ENCODE measurements around the gene ADAMTSL3.

Gene ADAMTSL3

DNA sequence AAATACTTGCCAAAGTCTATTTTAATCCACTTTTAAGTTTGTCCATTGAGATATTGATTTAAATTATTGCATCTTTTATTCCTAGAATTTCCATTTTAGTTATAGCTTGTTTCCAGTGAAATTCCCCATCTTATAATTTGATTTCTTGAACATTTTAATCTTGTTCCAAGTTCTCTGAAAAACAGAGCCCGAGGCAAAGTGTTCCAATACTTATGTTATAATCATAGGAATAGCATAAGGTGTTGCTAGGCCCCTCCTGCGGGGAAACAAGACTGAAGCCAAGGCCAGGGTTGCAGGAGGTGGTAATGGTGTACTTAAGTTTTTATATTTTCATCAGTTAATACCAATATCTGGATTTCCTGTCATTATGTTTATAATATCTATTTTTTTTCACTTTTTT lies 226.6 kb downstream of the ADAMTSL3 start:
- no peak for DNase-seq (ENCODE audit: low read depth)

DNA sequence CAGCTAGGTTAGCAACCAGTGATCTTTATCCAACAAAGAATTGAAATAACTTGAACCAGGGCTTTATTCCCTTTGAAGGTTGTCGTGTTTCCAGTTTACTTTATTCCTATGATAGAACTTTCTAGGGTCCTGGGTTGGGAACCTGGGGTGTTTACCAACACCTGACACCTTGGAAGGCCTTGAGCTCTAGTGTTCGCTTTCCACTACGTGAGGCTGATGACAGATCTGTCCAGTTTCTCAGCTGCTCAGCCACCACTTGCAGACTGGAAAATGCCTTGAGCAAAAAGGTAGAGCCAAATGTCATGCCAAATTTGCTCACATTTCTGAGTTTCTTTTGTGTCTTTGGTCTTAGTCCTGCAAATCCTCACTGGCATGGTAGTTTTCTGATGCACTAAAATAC lies 227.2 kb downstream of the ADAMTSL3 start:
- no peak for DNase-seq (ENCODE audit: low read depth)

DNA sequence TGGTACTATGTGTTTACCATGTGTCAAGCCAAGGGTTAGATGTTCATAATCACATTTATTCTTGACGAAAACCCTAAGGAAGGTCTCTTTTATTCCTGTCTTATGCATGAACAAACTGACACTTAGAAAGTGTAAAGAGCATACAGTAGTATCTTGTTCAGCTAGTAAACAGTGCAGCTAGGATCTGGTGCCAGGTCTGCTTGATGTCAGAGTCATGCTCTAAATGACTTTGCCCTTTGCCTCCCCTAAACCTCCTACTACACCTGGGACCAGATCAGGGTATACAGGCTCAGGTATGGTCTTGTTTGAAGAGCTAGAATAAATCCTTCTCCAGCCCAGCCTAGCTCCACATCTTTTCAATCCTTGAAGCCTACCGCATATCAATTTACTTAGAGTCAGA lies 232.4 kb downstream of the ADAMTSL3 start:
- DNase-seq (ENCODE audit: low read depth): no peak

DNA sequence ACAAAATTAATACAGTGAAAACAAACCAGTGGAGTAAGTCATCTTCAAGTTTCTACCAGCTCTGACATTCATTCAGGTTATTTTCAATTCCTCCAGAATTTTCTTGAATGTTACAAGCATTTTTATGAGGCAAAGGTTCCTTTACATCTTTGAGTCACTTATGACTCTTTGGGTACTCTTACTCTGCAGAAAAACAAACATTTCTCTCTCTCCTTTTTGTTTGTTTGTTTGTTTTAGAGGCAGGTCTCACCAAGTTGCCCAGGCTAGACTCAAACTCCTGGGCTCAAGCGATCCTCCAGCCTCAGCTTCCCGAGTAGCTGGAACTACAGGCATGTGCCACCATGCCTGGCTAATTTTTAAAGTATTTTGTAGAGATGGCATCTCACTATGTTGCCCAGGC lies 233.5 kb downstream of the ADAMTSL3 start:
- no peak for DNase-seq (ENCODE audit: low read depth)

DNA sequence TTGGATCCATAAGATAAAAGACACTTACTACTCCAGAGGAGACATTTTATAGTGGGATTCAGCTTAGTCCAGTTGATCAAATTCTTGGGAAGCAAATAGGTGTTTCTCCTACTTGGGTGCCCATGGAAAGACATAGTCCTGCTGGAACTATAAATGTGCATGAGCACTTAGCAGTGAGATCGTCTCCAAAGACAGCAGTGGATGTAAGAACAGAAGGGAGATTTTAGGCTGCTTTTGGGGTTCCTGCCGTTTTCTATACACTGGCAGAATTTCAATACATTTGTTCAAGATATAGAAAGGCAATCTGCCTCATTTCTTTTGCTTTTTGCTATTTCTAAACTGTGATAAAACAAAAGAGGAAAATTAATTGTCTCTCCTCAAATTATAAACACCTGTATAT lies 234.0 kb downstream of the ADAMTSL3 start:
- DNase-seq (ENCODE audit: low read depth): no peak

DNA sequence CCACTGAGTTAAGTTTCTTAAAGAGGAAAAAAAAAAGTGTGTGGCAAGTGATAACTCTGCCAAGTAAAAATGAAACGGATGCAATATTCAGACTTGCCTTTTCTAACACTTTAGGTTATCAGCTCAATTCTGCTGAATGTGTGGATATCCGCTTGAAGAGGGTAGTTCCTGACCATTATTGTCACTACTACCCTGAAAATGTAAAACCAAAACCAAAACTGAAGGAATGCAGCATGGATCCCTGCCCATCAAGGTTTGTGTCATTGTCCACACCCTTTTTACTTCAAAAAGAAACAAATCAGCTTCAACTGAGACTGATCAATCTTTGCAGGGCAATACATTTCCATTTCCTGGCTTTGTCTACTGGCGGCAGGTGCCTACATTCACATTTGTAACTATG lies 236.1 kb downstream of the ADAMTSL3 start:
- no peak for DNase-seq (ENCODE audit: low read depth)

DNA sequence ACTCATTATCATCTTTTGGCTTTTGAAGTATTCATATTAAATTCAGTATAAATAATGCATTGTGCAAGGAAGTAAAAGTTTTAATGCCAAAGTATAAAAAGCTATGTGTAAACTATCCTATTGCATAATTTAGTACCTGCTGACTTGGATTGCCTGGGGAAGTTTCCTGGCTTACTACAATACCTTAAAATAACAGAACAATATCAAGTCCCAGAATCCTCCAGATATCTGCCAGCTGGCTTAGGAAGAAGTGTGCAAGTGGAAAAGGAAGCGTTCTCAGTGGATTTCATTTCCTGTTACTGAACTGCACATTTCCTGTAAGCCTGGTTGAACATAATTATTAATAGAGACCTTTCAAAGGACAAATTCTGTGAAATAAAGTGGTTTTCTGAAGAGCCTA lies 236.7 kb downstream of the ADAMTSL3 start:
- DNase-seq (ENCODE audit: low read depth): no peak

DNA sequence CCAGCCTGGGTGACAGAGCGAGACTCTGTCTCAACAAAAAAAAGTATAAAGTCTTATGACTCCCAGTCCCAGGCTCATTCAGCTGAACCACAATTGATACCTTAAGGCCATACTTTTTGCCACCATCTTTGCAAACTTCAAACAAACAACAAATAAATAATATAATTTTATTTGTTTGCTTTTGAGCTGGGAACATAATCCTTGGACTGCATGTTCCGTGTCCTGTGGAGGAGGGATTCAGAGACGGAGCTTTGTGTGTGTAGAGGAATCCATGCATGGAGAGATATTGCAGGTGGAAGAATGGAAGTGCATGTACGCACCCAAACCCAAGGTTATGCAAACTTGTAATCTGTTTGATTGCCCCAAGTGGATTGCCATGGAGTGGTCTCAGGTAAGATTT lies 238.6 kb downstream of the ADAMTSL3 start:
- DNase-seq (ENCODE audit: low read depth): no peak

DNA sequence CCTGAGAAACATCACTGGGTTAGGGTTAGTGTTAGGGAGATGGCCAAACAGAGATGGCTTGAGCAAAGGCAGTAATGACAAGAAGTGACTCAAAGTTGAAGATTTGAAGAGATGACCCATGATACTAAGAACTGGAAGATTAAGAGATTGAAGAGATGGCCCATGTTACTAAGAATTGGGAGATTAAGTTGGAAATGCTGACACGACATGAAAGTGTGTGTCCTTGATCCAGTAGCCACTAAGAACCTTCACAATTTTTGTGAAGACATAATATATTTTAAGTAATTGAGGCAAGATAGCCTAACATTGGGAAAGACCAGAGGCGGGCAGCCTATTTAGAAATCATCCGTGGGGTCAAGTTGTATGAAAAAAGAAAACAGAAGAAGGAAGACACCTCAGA lies 239.4 kb downstream of the ADAMTSL3 start:
- no peak for DNase-seq (ENCODE audit: low read depth)

DNA sequence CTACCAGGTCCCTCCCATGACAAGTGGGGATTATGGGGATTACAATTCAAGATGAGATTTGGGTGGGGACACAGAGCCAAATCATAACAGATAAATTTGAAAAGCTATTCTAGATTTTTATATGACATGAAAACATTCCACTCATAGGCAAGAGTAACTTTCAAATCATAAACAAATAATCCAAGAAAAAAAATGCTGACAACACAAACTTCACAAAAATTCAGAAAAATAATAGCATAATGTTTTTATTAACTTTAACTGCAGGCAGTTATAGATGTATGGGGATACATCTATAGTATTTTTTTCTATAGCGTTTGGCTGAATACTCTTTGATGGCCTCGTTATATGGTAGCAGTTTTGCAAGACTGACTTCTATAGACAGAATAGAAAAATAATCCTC lies 243.1 kb downstream of the ADAMTSL3 start:
- DNase-seq (ENCODE audit: low read depth): no peak

DNA sequence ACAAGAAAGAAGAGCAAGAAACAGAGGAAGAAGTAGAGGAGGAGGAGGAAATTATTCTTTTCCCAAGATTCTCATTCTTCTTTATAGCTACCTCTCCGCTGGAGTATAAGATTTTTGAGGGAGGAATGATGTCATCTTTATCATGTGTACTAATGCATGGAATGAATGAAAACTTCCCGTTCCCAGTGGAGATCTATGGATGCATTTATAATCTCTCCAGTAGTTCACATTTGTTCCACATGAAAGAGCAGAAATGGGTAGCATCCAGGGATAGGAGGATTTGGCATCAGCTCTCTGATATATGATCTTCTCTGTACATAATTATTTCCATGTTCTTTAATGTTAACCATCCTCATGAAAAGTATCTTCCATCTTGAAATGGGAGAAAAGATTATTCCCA lies 244.4 kb downstream of the ADAMTSL3 start:
- no peak for DNase-seq (ENCODE audit: low read depth)

DNA sequence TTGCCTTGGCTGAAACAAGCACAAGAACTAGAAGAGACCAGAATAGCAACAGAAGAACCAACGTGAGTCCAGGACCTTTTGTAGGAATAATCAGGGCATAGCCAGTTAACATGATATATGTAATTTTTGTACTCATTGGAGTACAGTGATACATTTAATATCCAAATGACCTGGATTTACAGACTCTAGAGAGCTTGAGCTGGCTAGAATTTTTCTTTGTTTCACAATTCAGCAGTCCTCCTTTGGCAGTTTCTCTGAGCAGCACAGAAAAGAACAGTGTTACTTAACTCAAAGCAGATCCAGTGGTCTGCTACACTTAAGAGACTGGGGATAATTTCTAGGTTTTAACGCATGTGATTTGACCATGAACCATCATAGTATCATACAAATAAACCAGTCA lies 245.7 kb downstream of the ADAMTSL3 start:
- DNase-seq (ENCODE audit: low read depth): no peak

DNA sequence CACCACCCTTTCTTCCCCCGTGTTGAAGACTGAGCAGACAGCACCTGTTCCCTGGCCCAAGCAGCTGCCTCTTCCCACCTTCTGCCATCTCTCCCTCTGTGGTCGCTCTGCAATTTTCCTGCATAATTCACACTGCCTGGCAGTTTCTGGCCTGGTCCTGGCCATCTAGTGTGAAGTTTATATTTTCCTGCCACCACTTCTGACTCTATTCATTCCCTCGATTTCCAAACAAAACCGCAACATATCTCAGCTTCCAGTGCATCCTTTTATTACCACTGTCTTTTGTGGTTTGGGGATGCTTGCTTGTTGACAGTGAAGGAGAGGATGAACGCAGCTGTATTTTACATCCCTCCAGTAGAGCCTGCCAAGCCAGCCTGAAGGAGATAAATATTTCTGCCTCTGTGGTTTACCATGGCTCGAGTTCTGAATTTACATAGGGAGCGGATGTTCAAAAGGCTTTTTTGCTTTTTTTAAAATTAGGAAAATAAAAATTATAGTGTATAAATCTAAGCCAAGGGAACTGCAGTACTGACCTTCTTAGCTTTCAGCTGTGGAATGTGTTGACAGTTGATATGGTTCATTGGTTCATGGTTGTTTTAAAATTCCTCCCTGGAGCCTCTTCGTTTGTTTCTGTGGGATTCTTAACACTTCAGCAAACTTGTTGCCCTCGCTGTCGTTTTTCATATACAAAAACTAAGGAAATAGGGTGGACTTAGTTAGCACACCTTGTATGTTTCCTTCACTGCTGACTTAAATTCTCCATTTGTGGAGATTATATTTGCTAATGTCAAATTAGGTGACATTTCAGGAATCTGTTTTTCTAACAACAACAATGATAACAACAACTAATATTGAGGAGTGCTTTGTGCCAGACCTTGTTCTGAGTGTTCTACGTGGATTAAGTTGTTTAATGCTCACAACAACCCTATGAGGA lies 250.5 kb downstream of the ADAMTSL3 start:
- DNase-seq (ENCODE audit: low read depth): peak; percentile 53

DNA sequence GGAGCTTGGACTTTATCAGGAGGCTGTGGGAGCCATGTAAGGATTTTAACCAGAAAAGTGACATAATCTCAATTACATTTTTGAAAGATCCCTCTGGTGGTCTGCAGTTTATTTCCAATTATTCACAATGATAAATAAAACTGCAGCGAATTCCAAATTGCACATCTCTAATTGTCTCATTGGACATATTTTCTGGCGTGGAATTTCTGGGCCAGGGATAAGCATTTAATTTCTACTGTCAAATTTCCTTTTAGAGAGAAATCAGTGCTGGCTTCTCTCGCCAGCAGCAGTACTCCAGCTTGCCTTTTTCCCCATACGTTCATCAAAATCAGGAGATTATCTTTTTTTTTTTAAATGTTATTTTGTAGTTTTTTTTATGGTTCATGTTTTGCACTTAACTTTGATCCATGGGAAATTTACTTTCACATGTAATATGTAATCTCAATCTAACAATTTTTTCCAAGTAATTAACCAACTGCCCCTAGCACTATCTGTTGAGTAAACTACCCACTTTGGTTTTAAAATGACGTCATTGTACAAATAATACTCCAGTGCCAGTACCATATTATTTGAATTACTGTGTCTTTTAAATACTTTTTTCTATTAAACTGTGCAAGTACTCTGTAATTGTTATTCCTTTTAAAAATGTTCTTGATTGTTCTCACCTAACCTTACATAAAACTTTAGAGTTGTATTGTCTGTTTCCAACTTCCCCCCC lies 251.8 kb downstream of the ADAMTSL3 start:
- no peak for DNase-seq (ENCODE audit: low read depth)

DNA sequence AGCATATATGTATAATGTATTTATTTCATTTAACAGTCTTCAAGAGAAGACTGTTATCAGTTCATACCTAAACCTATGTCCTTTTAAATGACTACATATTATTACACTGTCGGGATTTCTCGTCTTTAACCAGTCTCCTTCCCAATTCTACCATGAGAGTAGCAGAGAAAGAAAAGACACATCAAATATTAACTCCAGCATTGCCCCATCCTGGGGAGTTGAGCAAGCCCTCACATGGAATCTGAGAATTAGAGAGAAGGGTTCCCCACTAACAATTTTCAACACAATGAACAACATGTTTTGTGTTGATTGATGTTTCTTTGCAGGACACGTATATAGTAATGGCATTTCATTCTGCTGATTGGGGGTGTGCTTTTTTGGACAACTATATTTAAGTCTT lies 257.4 kb downstream of the ADAMTSL3 start:
- DNase-seq (ENCODE audit: low read depth): no peak

DNA sequence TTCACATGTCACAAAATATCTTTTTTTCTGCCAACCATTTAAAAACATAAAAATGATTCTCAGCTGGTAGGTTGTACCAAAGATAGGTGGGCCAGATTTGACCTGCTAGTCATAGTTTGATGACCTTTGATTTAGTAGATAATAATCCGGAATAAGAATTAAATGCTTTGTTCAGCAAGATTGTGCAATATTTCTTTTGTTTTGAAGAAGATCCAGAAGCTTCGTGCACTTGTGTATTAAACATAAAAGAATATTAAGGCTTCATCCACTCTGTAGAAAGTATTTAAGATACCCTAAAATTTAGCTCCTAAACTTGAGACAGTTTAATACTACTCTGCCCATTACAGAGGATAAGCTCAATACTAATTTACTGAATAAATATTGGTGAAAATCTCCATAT lies 258.4 kb downstream of the ADAMTSL3 start:
- no peak for DNase-seq (ENCODE audit: low read depth)

DNA sequence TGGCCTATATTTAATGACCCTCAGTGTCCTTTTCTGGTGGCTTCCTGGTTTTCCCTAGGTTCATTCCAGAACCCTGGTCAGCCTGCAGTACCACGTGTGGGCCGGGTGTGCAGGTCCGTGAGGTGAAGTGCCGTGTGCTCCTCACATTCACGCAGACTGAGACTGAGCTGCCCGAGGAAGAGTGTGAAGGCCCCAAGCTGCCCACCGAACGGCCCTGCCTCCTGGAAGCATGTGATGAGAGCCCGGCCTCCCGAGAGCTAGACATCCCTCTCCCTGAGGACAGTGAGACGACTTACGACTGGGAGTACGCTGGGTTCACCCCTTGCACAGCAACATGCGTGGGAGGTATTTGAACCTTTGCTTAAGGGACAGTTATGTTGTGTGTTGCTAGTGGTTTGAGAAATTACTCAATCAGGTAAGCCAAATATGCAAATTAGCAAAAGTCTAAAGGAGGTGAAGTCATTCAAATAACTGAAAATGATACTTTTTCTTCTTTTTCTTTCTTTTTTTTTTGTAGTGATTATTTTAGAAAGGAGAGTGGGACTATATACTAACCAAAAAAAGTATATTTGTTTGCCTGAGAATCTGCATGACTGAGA lies 259.2 kb downstream of the ADAMTSL3 start:
- no peak for DNase-seq (ENCODE audit: low read depth)

DNA sequence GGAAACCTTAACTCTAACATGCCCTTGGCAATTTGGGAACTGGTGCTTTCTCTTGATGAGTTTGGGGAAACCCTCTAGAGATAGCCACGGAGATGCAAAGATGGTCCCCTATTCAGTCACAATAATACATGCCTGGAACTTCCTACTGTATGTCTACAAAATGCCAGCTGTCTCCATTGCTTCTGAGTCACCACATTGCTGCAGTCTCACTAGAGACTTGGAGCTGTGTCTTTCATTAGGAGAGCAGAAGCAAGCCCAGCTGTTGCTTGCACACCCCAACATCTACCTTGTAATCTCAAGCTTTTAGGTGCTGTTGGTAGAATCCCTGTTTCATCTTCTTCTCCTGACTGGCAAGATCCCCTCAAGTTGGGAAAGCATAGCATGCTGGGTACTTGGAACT lies 261.0 kb downstream of the ADAMTSL3 start:
- no peak for DNase-seq (ENCODE audit: low read depth)

DNA sequence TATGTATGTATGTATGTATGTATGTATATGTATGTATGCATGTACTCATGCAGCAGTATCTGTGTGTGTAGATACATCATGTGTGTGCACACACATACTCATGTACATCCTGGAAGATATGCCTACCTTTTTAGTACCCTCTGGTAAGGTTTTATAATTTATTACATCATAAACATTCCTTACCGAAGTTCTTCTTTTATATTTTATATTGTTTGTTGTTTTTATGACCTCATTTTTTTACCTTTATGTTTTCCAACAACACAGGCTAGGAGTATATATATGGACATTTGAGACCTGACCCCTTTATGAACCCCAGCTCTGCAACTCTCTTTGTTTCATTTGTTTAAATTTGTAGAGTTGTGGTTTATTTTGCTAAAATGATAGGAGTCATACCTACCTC lies 263.5 kb downstream of the ADAMTSL3 start:
- DNase-seq (ENCODE audit: low read depth): no peak

DNA sequence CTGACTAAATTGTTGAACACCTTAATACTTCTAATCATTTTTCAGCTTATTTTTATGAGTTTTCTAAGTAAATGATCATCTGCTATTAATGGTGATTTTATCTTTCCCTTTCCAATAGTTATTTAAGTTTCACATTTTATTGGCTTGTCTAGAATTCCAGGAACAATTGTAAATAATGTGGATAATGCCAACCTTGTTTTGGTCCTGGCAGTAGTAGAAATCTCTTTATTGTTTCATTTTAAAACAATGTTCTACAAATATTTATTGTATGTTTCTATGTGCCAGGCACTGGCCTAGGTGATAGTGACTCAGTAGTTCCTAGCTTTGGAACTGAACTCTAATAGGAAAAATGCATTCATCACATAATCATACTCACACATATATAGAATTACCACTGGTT lies 264.1 kb downstream of the ADAMTSL3 start:
- no peak for DNase-seq (ENCODE audit: low read depth)

DNA sequence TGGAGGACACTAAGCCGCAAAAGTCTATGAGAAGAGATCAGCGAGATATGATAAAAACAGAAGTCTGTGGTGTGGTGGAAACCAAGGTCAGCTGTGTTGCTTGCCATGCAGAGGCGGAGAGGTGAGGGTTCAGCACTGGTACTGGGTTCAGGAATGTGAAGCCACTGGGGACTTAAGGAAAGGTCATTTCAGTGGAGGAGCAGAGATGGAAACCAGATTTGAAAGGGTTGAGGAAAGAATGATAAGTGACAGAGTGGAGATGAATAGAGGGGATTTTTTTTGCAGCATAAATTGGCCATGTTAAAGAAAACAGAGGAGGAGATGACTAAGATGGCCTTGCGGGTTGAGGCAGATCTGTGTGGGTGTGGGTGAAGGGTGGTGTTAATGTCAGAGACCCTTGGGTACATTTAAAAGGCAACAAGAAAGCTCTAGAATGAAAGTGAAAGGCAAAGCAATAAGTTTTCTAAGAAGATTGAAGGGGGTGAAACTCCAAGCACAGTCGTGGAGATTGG lies 265.5 kb downstream of the ADAMTSL3 start:
- DNase-seq (ENCODE audit: low read depth): no peak

DNA sequence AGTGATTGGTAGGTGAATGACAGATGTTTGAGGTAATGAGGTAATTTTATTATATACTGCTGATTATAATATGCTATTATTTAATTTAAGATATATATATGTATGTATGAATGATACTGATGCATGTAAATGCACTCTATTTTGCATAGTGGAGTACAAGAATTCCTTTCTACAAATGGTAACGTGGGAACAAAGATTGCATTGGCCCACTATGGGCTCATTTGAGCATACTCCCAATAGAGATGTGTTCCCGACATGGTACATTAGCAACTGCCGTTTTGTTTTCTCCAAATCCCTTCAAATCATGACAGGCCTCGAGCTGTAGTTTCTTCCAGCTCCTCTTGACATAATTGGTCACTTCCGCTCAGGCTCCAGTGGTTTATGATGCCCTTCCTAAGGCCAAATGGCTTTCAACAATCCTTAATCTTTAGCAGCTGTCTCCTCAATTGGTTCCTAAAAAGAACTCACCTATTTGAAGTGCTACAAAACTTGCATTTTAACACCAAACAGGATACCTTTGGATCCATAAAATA lies 266.1 kb downstream of the ADAMTSL3 start:
- DNase-seq (ENCODE audit: low read depth): no peak
